ENCODE data around the gene USP32. TPM values are rescaled to one million over a fixed set of nuclear protein-coding genes. Genes with fewer than 3 reads are reported as not detected.

USP32 gene
- polyA plus RNA-seq, 1 experiment: 40.7 TPM

GRCh38 chr17:60356940-60357339, 35.0 kb downstream of the USP32 start:
- Histone ChIP-seq H3K4me3 (ENCODE audit: low read depth, low read length) (no peak overlapping the region), H3K9me3 (ENCODE audit: control insufficient read depth, insufficient read depth, low read length) (no peaks in the 10 kb centered on the region), H3K27ac (ENCODE audit: low read depth, low read length) (peak overlapping the region; percentile 47), H3K27me3 (ENCODE audit: control insufficient read depth, insufficient read depth, low read length) (no peaks in the 10 kb centered on the region)
- ChIA-PET POLR2A (no interaction called here), CTCF (interaction anchor here (1.3 kb wide), 1 partner anchor 126 kb away, joined by 4 read pairs; no protein-coding TSS in a partner anchor)
- DNase-seq (ENCODE audit: low read depth, low spot score): no peak
- no peak for TF ChIP-seq CTCF (IDR thresholded peaks at IDR 0.05; ENCODE audit: low read depth, low read length)

GRCh38 chr17:60355663-60356594, 36.0 kb downstream of the USP32 start:
- POLR2A ChIA-PET: interaction anchor here (0.6 to 1.0 kb wide), 3 partner anchors 14 to 1145 kb away, joined by 3 read pairs; partner anchors contain the start of gene USP32
- no peak for TF ChIP-seq CTCF (IDR thresholded peaks at IDR 0.05; ENCODE audit: low read depth, low read length)

GRCh38 chr17:60354223-60354622, 37.7 kb downstream of the USP32 start:
- DNase-seq (ENCODE audit: low read depth, low spot score): peak; percentile 49
- Histone ChIP-seq H3K9me3 (ENCODE audit: control insufficient read depth, insufficient read depth, low read length) (no peaks in the 10 kb centered on the region), H3K27me3 (ENCODE audit: control insufficient read depth, insufficient read depth, low read length) (no peaks in the 10 kb centered on the region), H3K4me3 (ENCODE audit: low read depth, low read length) (no peak overlapping the region), H3K27ac (ENCODE audit: low read depth, low read length) (no peak overlapping the region)
- POLR2A ChIA-PET: no interaction called here
- CTCF ChIA-PET: no interaction called here
- TF ChIP-seq CTCF (IDR thresholded peaks at IDR 0.05; ENCODE audit: low read depth, low read length): no peak

More at GRCh38 chr17:60355663-60356594, 36.0 kb downstream of the USP32 start:
- Histone ChIP-seq H3K4me3 (ENCODE audit: low read depth, low read length) (no peak overlapping the region), H3K27ac (ENCODE audit: low read depth, low read length) (no peak overlapping the region), H3K9me3 (ENCODE audit: control insufficient read depth, insufficient read depth, low read length) (no peaks in the 10 kb centered on the region), H3K27me3 (ENCODE audit: control insufficient read depth, insufficient read depth, low read length) (no peaks in the 10 kb centered on the region)
- DNase-seq (ENCODE audit: low read depth, low spot score): no peak
- CTCF ChIA-PET: no interaction called here

- ChIA-PET POLR2A (no interaction called here), CTCF (no interaction called here)
- Histone ChIP-seq H3K27me3 (ENCODE audit: control insufficient read depth, insufficient read depth, low read length) (no peaks in the 10 kb centered on the region), H3K4me3 (ENCODE audit: low read depth, low read length) (no peak overlapping the region), H3K27ac (ENCODE audit: low read depth, low read length) (no peak overlapping the region), H3K9me3 (ENCODE audit: control insufficient read depth, insufficient read depth, low read length) (no peaks in the 10 kb centered on the region)
- no peak for DNase-seq (ENCODE audit: low read depth, low spot score)
- TF ChIP-seq CTCF (IDR thresholded peaks at IDR 0.05; ENCODE audit: low read depth, low read length): no peak
Observed at GRCh38 chr17:60353773-60354172, 38.2 kb downstream of the USP32 start.

- no peak for DNase-seq (ENCODE audit: low read depth, low spot score)
- Histone ChIP-seq H3K9me3 (ENCODE audit: control insufficient read depth, insufficient read depth, low read length) (no peaks in the 10 kb centered on the region), H3K27me3 (ENCODE audit: control insufficient read depth, insufficient read depth, low read length) (no peaks in the 10 kb centered on the region), H3K4me3 (ENCODE audit: low read depth, low read length) (no peak overlapping the region), H3K27ac (ENCODE audit: low read depth, low read length) (no peak overlapping the region)
- no peak for TF ChIP-seq CTCF (IDR thresholded peaks at IDR 0.05; ENCODE audit: low read depth, low read length)
- CTCF ChIA-PET: no interaction called here
- POLR2A ChIA-PET: no interaction called here
Observed at GRCh38 chr17:60352569-60352968, 39.4 kb downstream of the USP32 start.

Measured in AG04450 (cell line).